H9 (cell line): ENCODE results near the gene LDHD. TPM values are rescaled to one million over a fixed set of nuclear protein-coding genes. Genes with fewer than 3 reads are reported as not detected.
A peak's percentile ranks its signal among the peaks of the same experiment; 100 is the strongest.

Source experiments
- DNase-seq: peaks from one replicate; pipeline ENCODE4 v3.0.0-alpha.2; 2017
- H2AFZ ChIP-seq: one replicate; pipeline ENCODE4 v1.6.1; 2013; ENCODE audit warnings: mild to moderate bottlenecking, low read length, control low read depth, moderate library complexity
- H2AK5ac ChIP-seq: 2 replicates; pipeline ENCODE4 v1.6.1; 2013; ENCODE audit warnings: low read length, control low read depth, mixed read lengths; ENCODE audit not compliant: insufficient read length
- H2BK120ac ChIP-seq: one replicate; pipeline ENCODE4 v1.6.1; 2013; ENCODE audit warnings: low read depth, mild to moderate bottlenecking, low read length, control low read depth, inconsistent platforms; ENCODE audit not compliant: poor library complexity, severe bottlenecking
- H2BK12ac ChIP-seq: 2 replicates; pipeline ENCODE4 v1.6.1; 2013; ENCODE audit warnings: low read length, control low read depth, mixed read lengths, low read depth; ENCODE audit not compliant: insufficient read length
- H2BK15ac ChIP-seq: 2 replicates; pipeline ENCODE4 v1.6.1; 2013; ENCODE audit warnings: low read depth, low read length, control low read depth
- H2BK20ac ChIP-seq: one replicate; pipeline ENCODE4 v1.6.1; 2013; ENCODE audit warnings: low read depth, mild to moderate bottlenecking, low read length, control low read depth, inconsistent platforms; ENCODE audit not compliant: poor library complexity, severe bottlenecking
- H2BK5ac ChIP-seq: 2 replicates; pipeline ENCODE4 v1.6.1; 2013; ENCODE audit warnings: low read length, control low read depth, mixed read lengths; ENCODE audit not compliant: insufficient read length
- H3K14ac ChIP-seq: 2 replicates; pipeline ENCODE4 v1.6.1; 2013; ENCODE audit warnings: low read length, control low read depth; ENCODE audit not compliant: insufficient read depth
- H3K18ac ChIP-seq: 2 replicates; pipeline ENCODE4 v1.6.1; 2013; ENCODE audit warnings: low read depth, mild to moderate bottlenecking, mixed read lengths, low read length, control low read depth; ENCODE audit not compliant: insufficient read length
- H3K23ac ChIP-seq: 2 replicates; pipeline ENCODE4 v1.6.1; 2013; ENCODE audit warnings: low read length, control low read depth, mixed read lengths, low read depth; ENCODE audit not compliant: insufficient read length
- H3K23me2 ChIP-seq: 2 replicates; pipeline ENCODE4 v1.6.1; 2013; ENCODE audit warnings: low read depth, mild to moderate bottlenecking, mixed read lengths, low read length, control low read depth; ENCODE audit not compliant: insufficient read length, poor library complexity, severe bottlenecking
- H3K27ac ChIP-seq: 2 replicates; pipeline ENCODE4 v1.5.1; 2013; ENCODE audit warnings: low read length, control low read depth, mixed read lengths, low read depth; ENCODE audit not compliant: insufficient read length
- H3K27me3 ChIP-seq: 2 replicates; pipeline ENCODE4 v1.6.1; 2013; ENCODE audit warnings: low read length, control low read depth, inconsistent platforms; ENCODE audit not compliant: insufficient read depth
- H3K4ac ChIP-seq: 2 replicates; pipeline ENCODE4 v1.6.1; 2013; ENCODE audit warnings: low read depth, mild to moderate bottlenecking, control low read depth, inconsistent platforms, low read length, moderate library complexity
- H3K4me1 ChIP-seq: 2 replicates; pipeline ENCODE4 v1.6.1; 2013; ENCODE audit warnings: low read length, control low read depth, inconsistent platforms; ENCODE audit not compliant: insufficient read depth
- H3K4me2 ChIP-seq: 2 replicates; pipeline ENCODE4 v1.6.1; 2013; ENCODE audit warnings: low read length, control low read depth, mixed read lengths; ENCODE audit not compliant: insufficient read length, insufficient read depth
- H3K56ac ChIP-seq: 2 replicates; pipeline ENCODE4 v1.6.1; 2013; ENCODE audit warnings: low read depth, mild to moderate bottlenecking, mixed read lengths, low read length, control low read depth; ENCODE audit not compliant: insufficient read length
- H3K79me1 ChIP-seq: 2 replicates; pipeline ENCODE4 v1.6.1; 2013; ENCODE audit warnings: low read depth, mild to moderate bottlenecking, moderate library complexity, low read length, control low read depth, inconsistent platforms; ENCODE audit not compliant: insufficient read depth, poor library complexity, severe bottlenecking
- H3K79me2 ChIP-seq: 2 replicates; pipeline ENCODE4 v1.6.1; 2013; ENCODE audit warnings: low read length, control low read depth, inconsistent platforms; ENCODE audit not compliant: insufficient read depth
- H3K9ac ChIP-seq: 2 replicates; pipeline ENCODE4 v1.6.1; 2013; ENCODE audit warnings: low read length, control low read depth, mixed read lengths; ENCODE audit not compliant: insufficient read length; ENCODE audit errors: extremely low read depth
- H3K9me3 ChIP-seq: one replicate; pipeline ENCODE4 v1.6.1; 2013; ENCODE audit warnings: low read depth, low read length, inconsistent platforms; ENCODE audit not compliant: control insufficient read depth
- H3T11ph ChIP-seq: one replicate; pipeline ENCODE4 v1.6.1; 2013; ENCODE audit warnings: mild to moderate bottlenecking, low read length, control low read depth, inconsistent platforms
- H4K20me1 ChIP-seq: one replicate; pipeline ENCODE4 v1.6.1; 2013; ENCODE audit not compliant: control insufficient read depth, insufficient read length, insufficient read depth
- H4K5ac ChIP-seq: 2 replicates; pipeline ENCODE4 v1.6.1; 2013; ENCODE audit warnings: low read depth, mild to moderate bottlenecking, mixed read lengths, low read length, control low read depth; ENCODE audit not compliant: insufficient read length
- H4K8ac ChIP-seq: replicated peaks from 2 replicates; pipeline ENCODE4 v1.6.1; 2013; ENCODE audit warnings: low read length, control low read depth, mixed read lengths, low read depth; ENCODE audit not compliant: insufficient read length
- H4K91ac ChIP-seq: 2 replicates; pipeline ENCODE4 v1.6.1; 2013; ENCODE audit warnings: low read depth, mild to moderate bottlenecking, moderate library complexity, mixed read lengths, low read length, control low read depth; ENCODE audit not compliant: insufficient read length
- H3K27ac Mint-ChIP-seq, 3 experiments: 2 replicates in 2 of 3; 3 replicates in 1 of 3; pipeline ENCODE4 v1.8.0; 2020 to 2021; ENCODE audit warnings: mixed read lengths in 3 of 3, mild to moderate bottlenecking in 1 of 3, moderate library complexity in 1 of 3
- H3K27me3 Mint-ChIP-seq: 2 replicates; pipeline ENCODE4 v1.8.0; 2021; ENCODE audit warnings: low read depth, mild to moderate bottlenecking, moderate library complexity, mixed read lengths
- H3K36me3 Mint-ChIP-seq, 3 experiments: 2 replicates in 2 of 3; 3 replicates in 1 of 3; pipeline ENCODE4 v1.8.0; 2020 to 2021; ENCODE audit warnings: low read depth in 3 of 3, mixed read lengths in 3 of 3; ENCODE audit not compliant: insufficient read depth in 1 of 3
- H3K4me1 Mint-ChIP-seq, 2 experiments: 2 replicates each; pipeline ENCODE4 v1.8.0; 2020; ENCODE audit warnings: mixed read lengths in 2 of 2
- H3K4me3 Mint-ChIP-seq, 2 experiments: 2 replicates in 1 of 2; 3 replicates in 1 of 2; pipeline ENCODE4 v1.8.0; 2020 to 2021; ENCODE audit warnings: mild to moderate bottlenecking in 2 of 2, mixed read lengths in 2 of 2, moderate library complexity in 1 of 2
- H3K9me3 Mint-ChIP-seq, 2 experiments: 2 replicates in 1 of 2; 3 replicates in 1 of 2; pipeline ENCODE4 v1.8.0; 2020; ENCODE audit warnings: mild to moderate bottlenecking in 2 of 2, mixed read lengths in 2 of 2, moderate library complexity in 1 of 2
- WGBS: extraction: QIAGEN DNeasy Blood & Tissue Kit; methylation state at CpG from one replicate; pipeline ENCODE4 v1.1.7; 2013; ENCODE audit warnings: missing lambda C conversion rate, low lambda C conversion rate, mixed read lengths; ENCODE audit not compliant: insufficient read length; ENCODE audit errors: extremely low coverage; 5-methylcytosine and 5-hydroxymethylcytosine counted together
- total RNA-seq: library from RNA; stranded (reverse); gene quantifications from 2 replicates; pipeline ENCODE4 v1.2.1, GENCODE V29; 2021
- TF ChIP-seq, protein P1 (sequence below): fragments of 200-600 bp; sonication (generic); conservative IDR thresholded peaks from 3 replicates; pipeline ENCODE4 v1.8.0; 2021; ENCODE audit warnings: antibody characterized with exemption, mild to moderate bottlenecking

The LDHD gene
- total RNA-seq, 1 experiment from 2014 or later: 14.7 TPM

DNA sequence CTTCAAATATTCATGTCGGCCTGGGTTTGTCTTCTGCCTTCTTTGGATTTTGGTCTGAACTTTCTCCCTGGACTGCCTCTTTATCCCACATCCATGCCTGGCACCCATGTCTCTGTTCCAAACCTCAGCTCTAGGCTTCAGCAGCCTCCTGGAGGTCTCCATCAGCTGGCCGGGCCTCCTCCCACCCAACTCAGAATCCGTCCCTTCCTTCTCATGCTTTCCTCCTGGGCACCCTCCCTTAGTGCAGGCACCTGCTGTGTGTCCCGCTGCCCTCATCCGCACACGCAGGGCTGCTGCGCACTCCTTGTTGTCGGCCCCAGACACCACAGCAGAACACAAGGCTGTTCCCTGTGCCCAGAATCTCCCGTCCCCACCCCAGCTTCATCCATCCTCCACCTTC, 14.0 kb downstream of the LDHD start:
- Mint-ChIP-seq H3K4me1 (peaks cover 37% of the 10 kb centered on the region in 2 experiments), H3K4me3 (no peak overlapping the region), H3K9me3 (no peaks in the 10 kb centered on the region; a peak in 1 of 5 replicates), H3K27ac (peak overlapping the region; percentile 4 to 53 (median 8); a peak in 3 of 7 replicates), H3K27me3 (no peaks in the 10 kb centered on the region; the same call in 1 of the 2 replicates), H3K36me3 (peaks cover 19 to 36% (median 34%) of the 10 kb centered on the region in 3 experiments; a peak in 6 of 7 replicates)
- H3K4me1 ChIP-seq: peaks cover 13% of the 10 kb centered on the region; the same call in 1 of the 2 replicates
- peak; percentile 20 for DNase-seq
- no peaks in the 10 kb centered on the region for H3K23me2 ChIP-seq
- H4K5ac ChIP-seq: no peak overlapping the region
- no peaks in the 10 kb centered on the region for H3K9me3 ChIP-seq
- no peak overlapping the region for H3K18ac ChIP-seq
- H3K79me2 ChIP-seq: 0 out of 2 replicates have a peak, but pooled peaks cover 1% of the 10 kb centered on the region
- no peak overlapping the region for H2BK120ac ChIP-seq
- no peak overlapping the region for H2AK5ac ChIP-seq
- no CpG with 5 or more reads among the region's 9 CpGs for WGBS
- H2BK15ac ChIP-seq: no peak overlapping the region
- H4K20me1 ChIP-seq: peaks cover 3% of the 10 kb centered on the region
- H3K9ac ChIP-seq: no peak overlapping the region
- H3K56ac ChIP-seq: no peak overlapping the region
- no peak overlapping the region for H3K4me2 ChIP-seq
- no peak overlapping the region for H3T11ph ChIP-seq
- H2BK20ac ChIP-seq: no peak overlapping the region
- TF ChIP-seq, protein P1, sequence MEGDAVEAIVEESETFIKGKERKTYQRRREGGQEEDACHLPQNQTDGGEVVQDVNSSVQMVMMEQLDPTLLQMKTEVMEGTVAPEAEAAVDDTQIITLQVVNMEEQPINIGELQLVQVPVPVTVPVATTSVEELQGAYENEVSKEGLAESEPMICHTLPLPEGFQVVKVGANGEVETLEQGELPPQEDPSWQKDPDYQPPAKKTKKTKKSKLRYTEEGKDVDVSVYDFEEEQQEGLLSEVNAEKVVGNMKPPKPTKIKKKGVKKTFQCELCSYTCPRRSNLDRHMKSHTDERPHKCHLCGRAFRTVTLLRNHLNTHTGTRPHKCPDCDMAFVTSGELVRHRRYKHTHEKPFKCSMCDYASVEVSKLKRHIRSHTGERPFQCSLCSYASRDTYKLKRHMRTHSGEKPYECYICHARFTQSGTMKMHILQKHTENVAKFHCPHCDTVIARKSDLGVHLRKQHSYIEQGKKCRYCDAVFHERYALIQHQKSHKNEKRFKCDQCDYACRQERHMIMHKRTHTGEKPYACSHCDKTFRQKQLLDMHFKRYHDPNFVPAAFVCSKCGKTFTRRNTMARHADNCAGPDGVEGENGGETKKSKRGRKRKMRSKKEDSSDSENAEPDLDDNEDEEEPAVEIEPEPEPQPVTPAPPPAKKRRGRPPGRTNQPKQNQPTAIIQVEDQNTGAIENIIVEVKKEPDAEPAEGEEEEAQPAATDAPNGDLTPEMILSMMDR: no peak
- H4K91ac ChIP-seq: no peak overlapping the region
- no peaks in the 10 kb centered on the region for H3K79me1 ChIP-seq
- no peak overlapping the region for H2BK5ac ChIP-seq
- H3K27ac ChIP-seq: no peak overlapping the region
- no peak overlapping the region for H3K4ac ChIP-seq
- no peak overlapping the region for H2AFZ ChIP-seq
- H3K27me3 ChIP-seq: no peaks in the 10 kb centered on the region
- no peak overlapping the region for H3K23ac ChIP-seq
- no peak overlapping the region for H3K14ac ChIP-seq
- H2BK12ac ChIP-seq: no peak overlapping the region
- H4K8ac ChIP-seq: no peak overlapping the region
